22Rv1 (cell line): ENCODE results near the gene LTBP2.

Experiments used
- ZFX ChIP-seq: fragments of 450-650 bp; IDR thresholded peaks from 2 replicates; pipeline ENCODE4 v1.6.1; 2017; ENCODE audit warnings: antibody characterized with exemption, borderline replicate concordance
- TF ChIP-seq, protein P1 (sequence below): fragments of 450-650 bp; IDR thresholded peaks from 2 replicates; pipeline ENCODE4 v1.5.1; 2017; ENCODE audit warnings: mild to moderate bottlenecking

DNA sequence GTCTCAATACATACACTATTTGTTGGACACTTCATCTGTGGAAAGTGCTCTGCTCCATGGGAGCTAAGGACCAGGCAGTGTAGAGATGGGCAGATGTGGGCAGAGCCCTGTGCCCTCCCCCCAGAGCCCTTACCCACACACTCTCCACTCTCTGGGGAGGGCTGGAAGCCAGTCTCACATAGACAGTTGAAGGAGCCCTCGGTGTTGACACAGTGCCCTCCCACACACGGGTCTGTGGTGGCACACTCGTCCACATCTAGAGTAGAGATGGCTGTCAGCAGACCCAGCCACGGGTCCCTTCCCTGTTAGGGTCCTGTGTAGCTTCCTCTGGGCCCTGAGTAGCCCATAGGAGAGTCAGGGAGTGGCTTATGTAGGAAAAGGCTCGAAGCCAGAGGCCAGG lies 104.2 kb downstream of the LTBP2 start:
- TF ChIP-seq, protein P1, sequence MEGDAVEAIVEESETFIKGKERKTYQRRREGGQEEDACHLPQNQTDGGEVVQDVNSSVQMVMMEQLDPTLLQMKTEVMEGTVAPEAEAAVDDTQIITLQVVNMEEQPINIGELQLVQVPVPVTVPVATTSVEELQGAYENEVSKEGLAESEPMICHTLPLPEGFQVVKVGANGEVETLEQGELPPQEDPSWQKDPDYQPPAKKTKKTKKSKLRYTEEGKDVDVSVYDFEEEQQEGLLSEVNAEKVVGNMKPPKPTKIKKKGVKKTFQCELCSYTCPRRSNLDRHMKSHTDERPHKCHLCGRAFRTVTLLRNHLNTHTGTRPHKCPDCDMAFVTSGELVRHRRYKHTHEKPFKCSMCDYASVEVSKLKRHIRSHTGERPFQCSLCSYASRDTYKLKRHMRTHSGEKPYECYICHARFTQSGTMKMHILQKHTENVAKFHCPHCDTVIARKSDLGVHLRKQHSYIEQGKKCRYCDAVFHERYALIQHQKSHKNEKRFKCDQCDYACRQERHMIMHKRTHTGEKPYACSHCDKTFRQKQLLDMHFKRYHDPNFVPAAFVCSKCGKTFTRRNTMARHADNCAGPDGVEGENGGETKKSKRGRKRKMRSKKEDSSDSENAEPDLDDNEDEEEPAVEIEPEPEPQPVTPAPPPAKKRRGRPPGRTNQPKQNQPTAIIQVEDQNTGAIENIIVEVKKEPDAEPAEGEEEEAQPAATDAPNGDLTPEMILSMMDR: no peak
- TF ChIP-seq ZFX: no peak
